Esophagus (tissue), 2 donors: Measurements from ENCODE around the gene ATP13A4. TPM values are rescaled to one million over a fixed set of nuclear protein-coding genes. Genes with fewer than 3 reads are reported as not detected.

Experiments used
- H3K27ac ChIP-seq, 2 donors: one replicate each; pipeline ENCODE4 v1.5.1; 2013; ENCODE audit warnings: low read depth in 2 of 2, mild to moderate bottlenecking in 2 of 2, inconsistent platforms in 1 of 2, low read length in 1 of 2, moderate library complexity in 1 of 2
- H3K27me3 ChIP-seq, 2 donors: one replicate each; pipeline ENCODE4 v1.6.1; 2013; ENCODE audit warnings: low read length in 2 of 2, control low read depth in 1 of 2, mild to moderate bottlenecking in 1 of 2; ENCODE audit not compliant: insufficient read depth in 2 of 2, control insufficient read depth in 1 of 2
- H3K36me3 ChIP-seq, 2 donors: one replicate each; pipeline ENCODE4 v1.6.1; 2013; ENCODE audit warnings: low read length in 1 of 2; ENCODE audit not compliant: control insufficient read depth in 2 of 2, insufficient read depth in 2 of 2
- H3K4me1 ChIP-seq, 2 donors: one replicate each; pipeline ENCODE4 v1.6.1; 2013; ENCODE audit warnings: low read length in 1 of 2; ENCODE audit not compliant: control insufficient read depth in 2 of 2, insufficient read depth in 2 of 2
- H3K4me3 ChIP-seq, 2 donors: one replicate each; pipeline ENCODE4 v1.5.1; 2013; ENCODE audit warnings: low read length in 2 of 2, mild to moderate bottlenecking in 2 of 2, low read depth in 1 of 2, moderate library complexity in 1 of 2
- H3K9me3 ChIP-seq, 2 donors: one replicate each; pipeline ENCODE4 v1.6.1; 2013; ENCODE audit warnings: mild to moderate bottlenecking in 2 of 2, low read depth in 1 of 2, low read length in 1 of 2, moderate library complexity in 1 of 2; ENCODE audit not compliant: control insufficient read depth in 2 of 2, insufficient read depth in 1 of 2
- WGBS, 2 donors: extraction: QIAGEN DNeasy Blood & Tissue Kit; methylation state at CpG; one replicate each; pipeline ENCODE4 v1.1.7; 2013; 5-methylcytosine and 5-hydroxymethylcytosine counted together
- polyA plus RNA-seq, 2 donors: library from polyadenylated mRNA; stranded (reverse); fragments of 200-250 nt; gene quantifications; one replicate each; pipeline ENCODE4 v1.2.3, GENCODE V29; 2013
- donor health status: healthy with polysubstance abuse.
- donor health status: Bipolar disorder and iron deficiency.

Gene ATP13A4
- polyA plus RNA-seq, 2 donors, result 24.9 to 28.4 TPM

GRCh38 chr3:193589616-193590015 is 34.9 kb upstream of the ATP13A4 start:
- Histone ChIP-seq H3K27ac (peak overlapping the region in 1 of 2 donors; percentile 33), H3K36me3 (no peaks in the 10 kb centered on the region), H3K27me3 (no peaks in the 10 kb centered on the region), H3K4me1 (no peaks in the 10 kb centered on the region), H3K9me3 (no peaks in the 10 kb centered on the region), H3K4me3 (no peak overlapping the region)
- WGBS, 2 donors, result 36 to 43% methylated on average over 1 of the region's 1 CpG

GRCh38 chr3:193589129-193589528 is 34.4 kb upstream of the ATP13A4 start:
- Histone ChIP-seq H3K27ac (no peak overlapping the region), H3K36me3 (no peaks in the 10 kb centered on the region), H3K4me3 (no peak overlapping the region), H3K27me3 (no peaks in the 10 kb centered on the region), H3K4me1 (no peaks in the 10 kb centered on the region), H3K9me3 (no peaks in the 10 kb centered on the region)
- 33 to 44% methylated on average over 1 of the region's 1 CpG for WGBS, 2 donors

- no peaks in the 10 kb centered on the region for H3K4me1 ChIP-seq
- H3K36me3 ChIP-seq, result no peaks in the 10 kb centered on the region
- H3K27me3 ChIP-seq, result no peaks in the 10 kb centered on the region
- no peak overlapping the region for H3K27ac ChIP-seq
- H3K4me3 ChIP-seq, result no peak overlapping the region
- no peaks in the 10 kb centered on the region for H3K9me3 ChIP-seq
Measured at GRCh38 chr3:193586526-193586925, 31.8 kb upstream of the ATP13A4 start.

DNA sequence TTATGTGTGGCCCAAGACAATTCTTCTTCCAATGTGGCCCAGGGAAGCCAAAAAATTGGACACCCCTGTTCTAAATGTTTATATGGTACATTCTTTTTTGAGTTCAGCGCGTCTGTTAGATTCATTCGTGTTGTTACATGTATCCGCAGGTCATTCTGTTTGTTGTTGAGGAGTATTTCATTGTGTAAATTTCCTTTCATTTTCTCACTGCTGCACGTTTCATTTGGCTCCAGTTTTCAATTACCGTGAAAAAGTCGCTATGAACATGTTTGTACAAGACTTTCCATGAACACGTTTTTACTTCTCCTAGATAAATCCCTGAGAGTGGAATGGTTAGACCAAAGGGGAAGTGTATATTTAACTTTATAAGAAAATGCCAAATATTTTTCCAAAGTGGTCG is 30.8 kb upstream of the ATP13A4 start:
- Histone ChIP-seq H3K4me3 (no peak overlapping the region), H3K4me1 (no peaks in the 10 kb centered on the region), H3K27me3 (no peaks in the 10 kb centered on the region), H3K27ac (peak overlapping the region in 1 of 2 donors; percentile 7), H3K36me3 (no peaks in the 10 kb centered on the region), H3K9me3 (no peaks in the 10 kb centered on the region)
- WGBS, 2 donors, result 53 to 69% methylated on average over 9 of the region's 9 CpGs

DNA sequence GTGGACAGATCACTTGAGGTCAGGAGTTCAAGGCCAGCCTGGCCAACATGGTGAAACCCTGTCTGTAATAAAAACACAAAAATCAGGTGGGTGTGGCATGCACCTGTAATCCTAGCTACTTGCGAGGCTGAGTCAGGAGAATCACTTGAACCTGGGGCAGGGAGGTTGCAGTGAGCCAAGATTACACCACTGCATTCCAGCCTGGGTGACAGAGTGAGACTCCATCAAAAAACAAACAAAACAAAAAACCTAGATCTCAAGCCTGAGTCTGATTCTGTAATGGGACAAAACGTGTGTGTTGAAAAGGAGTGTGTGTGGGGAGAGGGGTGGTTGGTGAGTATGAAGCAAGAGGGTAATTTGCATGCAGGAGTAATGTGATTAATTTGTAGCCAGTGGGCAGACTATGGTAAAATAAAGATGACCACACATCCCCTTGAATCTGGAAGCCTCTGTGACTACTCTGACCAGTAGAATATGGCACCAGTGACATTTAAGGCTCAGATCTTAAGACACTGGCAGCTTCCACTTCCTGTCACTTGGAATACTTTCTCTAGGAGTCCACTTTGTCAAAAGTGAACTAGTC is 19.9 kb upstream of the ATP13A4 start:
- WGBS, 2 donors, result 35 to 38% methylated on average over 2 of the region's 2 CpGs
- Histone ChIP-seq H3K4me3 (no peak overlapping the region), H3K27me3 (no peaks in the 10 kb centered on the region), H3K4me1 (no peaks in the 10 kb centered on the region), H3K27ac (no peak overlapping the region), H3K36me3 (no peaks in the 10 kb centered on the region), H3K9me3 (no peaks in the 10 kb centered on the region)

- Histone ChIP-seq H3K27ac (no peak overlapping the region), H3K4me3 (no peak overlapping the region), H3K9me3 (no peaks in the 10 kb centered on the region), H3K36me3 (no peaks in the 10 kb centered on the region), H3K4me1 (no peaks in the 10 kb centered on the region), H3K27me3 (no peaks in the 10 kb centered on the region)
- 70 to 72% methylated on average over 4 of the region's 4 CpGs for WGBS, 2 donors
Measured at GRCh38 chr3:193573403-193574191, 18.9 kb upstream of the ATP13A4 start.

- Histone ChIP-seq H3K4me3 (no peak overlapping the region), H3K27ac (no peak overlapping the region), H3K27me3 (no peaks in the 10 kb centered on the region), H3K4me1 (no peaks in the 10 kb centered on the region), H3K36me3 (no peaks in the 10 kb centered on the region), H3K9me3 (no peaks in the 10 kb centered on the region)
- WGBS, 2 donors, result 8% methylated on average over 10 of the region's 10 CpGs
Measured at GRCh38 chr3:193572426-193572908, 17.8 kb upstream of the ATP13A4 start.

- Histone ChIP-seq H3K4me1 (no peaks in the 10 kb centered on the region), H3K27me3 (no peaks in the 10 kb centered on the region), H3K27ac (no peak overlapping the region), H3K4me3 (no peak overlapping the region), H3K9me3 (no peaks in the 10 kb centered on the region), H3K36me3 (no peaks in the 10 kb centered on the region)
- WGBS, 2 donors, result 91 to 96% methylated on average over 2 of the region's 2 CpGs
Measured at GRCh38 chr3:193569119-193569518, 14.4 kb upstream of the ATP13A4 start.

GRCh38 chr3:193564012-193564411 is 9.3 kb upstream of the ATP13A4 start:
- H3K4me3 ChIP-seq, result no peak overlapping the region
- no peaks in the 10 kb centered on the region for H3K27me3 ChIP-seq
- H3K9me3 ChIP-seq, result no peaks in the 10 kb centered on the region
- H3K4me1 ChIP-seq, result no peaks in the 10 kb centered on the region
- WGBS, 2 donors, result 60 to 75% methylated on average over 1 of the region's 1 CpG
- H3K36me3 ChIP-seq, result no peaks in the 10 kb centered on the region
- H3K27ac ChIP-seq, result no peak overlapping the region

GRCh38 chr3:193563426-193563825 is 8.7 kb upstream of the ATP13A4 start:
- no peak overlapping the region for H3K27ac ChIP-seq
- no peaks in the 10 kb centered on the region for H3K9me3 ChIP-seq
- no peak overlapping the region for H3K4me3 ChIP-seq
- 89 to 90% methylated on average over 3 of the region's 3 CpGs for WGBS, 2 donors
- H3K36me3 ChIP-seq, result no peaks in the 10 kb centered on the region
- H3K27me3 ChIP-seq, result no peaks in the 10 kb centered on the region
- no peaks in the 10 kb centered on the region for H3K4me1 ChIP-seq
